ENCODE measurements around the gene FMO4.
"Not testable (repeated sequence)": the region's sequence is repeated elsewhere in the genome, so short reads cannot be mapped to it uniquely, and the experiment has no call there.

The FMO4 gene, protein sequence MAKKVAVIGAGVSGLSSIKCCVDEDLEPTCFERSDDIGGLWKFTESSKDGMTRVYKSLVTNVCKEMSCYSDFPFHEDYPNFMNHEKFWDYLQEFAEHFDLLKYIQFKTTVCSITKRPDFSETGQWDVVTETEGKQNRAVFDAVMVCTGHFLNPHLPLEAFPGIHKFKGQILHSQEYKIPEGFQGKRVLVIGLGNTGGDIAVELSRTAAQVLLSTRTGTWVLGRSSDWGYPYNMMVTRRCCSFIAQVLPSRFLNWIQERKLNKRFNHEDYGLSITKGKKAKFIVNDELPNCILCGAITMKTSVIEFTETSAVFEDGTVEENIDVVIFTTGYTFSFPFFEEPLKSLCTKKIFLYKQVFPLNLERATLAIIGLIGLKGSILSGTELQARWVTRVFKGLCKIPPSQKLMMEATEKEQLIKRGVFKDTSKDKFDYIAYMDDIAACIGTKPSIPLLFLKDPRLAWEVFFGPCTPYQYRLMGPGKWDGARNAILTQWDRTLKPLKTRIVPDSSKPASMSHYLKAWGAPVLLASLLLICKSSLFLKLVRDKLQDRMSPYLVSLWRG

DNA sequence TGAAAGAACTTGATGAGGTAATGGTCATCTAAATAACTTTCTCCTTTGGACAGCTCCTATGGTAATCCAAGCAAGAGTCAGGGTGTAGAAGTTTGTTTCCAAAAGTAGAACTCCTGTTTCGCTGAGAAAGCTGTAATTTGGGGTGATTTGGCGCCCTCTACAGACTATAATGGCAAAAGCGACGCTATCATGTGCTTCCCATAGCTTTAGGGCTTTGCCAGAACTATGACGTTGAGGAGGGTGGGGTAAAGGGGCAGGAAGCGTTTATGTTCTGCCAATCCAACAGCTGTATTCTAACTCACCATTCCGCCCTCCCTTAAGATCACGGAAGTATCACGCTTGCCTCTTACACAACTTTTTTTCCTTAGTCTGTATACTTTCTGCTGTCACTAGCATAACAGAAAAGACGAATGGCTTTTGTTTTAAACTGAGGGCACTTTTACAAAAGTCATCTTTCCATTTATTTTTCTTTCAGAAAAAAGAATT, at the start of gene FMO4:
TSS of gene FMO4 (plus strand) at position 349 of the 486 bp plus-strand sequence. CDS start 5,643 bp downstream, outside the sequence.
- peak; percentile 94 for DNase-seq

DNA sequence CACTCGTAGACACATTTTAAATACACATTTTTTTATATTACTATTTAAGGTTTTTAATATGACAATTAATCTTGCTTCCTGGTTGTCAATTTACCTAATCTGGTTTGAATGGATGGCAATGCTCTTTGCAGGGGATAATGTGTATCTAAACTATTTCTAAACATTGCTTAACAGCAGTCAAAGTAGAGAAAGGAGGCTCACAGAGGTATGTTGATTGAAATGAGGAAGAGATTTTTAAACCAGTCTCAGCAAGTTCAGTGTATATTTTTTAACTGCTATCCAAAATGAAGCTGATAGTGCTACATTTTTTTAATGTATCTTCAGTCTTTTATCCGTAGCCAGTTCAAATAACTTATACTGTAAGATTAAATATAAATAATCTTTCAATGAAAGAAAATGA, 48.3 kb upstream of the FMO4 start:
- no peak for DNase-seq

DNA sequence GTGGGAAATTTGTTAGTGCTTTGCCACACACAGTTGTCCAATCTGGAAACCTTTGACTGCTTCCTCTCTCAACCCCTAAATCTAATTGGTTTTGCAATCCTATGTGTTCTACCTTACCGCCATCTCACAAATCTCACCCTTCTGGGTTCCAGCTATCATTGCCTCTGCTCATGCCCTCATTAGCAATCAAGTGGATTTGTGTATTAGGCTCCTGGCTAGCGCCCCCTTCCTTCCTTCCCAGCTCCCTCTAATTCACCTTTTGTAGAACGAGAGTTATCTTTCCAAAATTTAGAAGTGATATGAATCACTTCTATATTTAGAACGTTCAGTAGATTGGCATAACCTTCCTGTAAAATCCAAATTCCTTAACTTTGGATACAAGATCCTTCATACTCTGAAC, 47.1 kb upstream of the FMO4 start:
- DNase-seq, result no peak

DNA sequence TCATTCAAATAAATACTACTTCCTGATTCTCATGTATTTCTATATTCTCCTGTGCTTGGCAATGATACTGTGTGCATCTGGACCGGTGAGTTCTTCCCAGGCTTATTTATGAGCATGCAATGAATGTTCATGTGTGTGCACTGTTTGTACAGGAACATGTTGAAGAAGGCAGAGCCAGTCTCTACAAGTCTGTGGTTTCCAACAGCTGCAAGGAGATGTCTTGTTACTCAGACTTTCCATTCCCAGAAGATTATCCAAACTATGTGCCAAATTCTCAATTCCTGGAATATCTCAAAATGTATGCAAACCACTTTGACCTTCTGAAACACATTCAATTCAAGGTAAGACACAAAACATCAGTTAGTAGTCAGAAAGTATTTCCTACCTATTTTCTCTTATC, 46.6 kb upstream of the FMO4 start:
- no peak for DNase-seq

DNA sequence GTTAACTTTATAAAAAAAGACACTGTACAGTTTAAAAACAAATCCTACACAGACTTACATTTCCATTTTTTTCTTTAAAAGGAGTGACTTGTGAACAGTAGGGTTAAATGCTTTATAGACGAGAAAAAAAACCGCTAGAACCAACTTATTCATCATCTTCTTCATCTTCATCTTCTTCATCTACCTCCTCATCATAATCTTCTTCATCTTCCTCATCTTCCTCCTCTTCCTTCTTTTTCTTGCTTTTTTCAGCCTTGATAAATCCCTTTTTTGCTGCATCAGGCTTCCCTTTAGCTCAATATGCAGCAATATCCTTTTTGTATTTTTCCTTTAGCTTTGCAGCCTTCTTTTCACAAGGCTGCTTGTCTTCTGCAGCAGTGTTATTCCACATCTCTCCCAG, 43.2 kb upstream of the FMO4 start:
- DNase-seq, result no peak

DNA sequence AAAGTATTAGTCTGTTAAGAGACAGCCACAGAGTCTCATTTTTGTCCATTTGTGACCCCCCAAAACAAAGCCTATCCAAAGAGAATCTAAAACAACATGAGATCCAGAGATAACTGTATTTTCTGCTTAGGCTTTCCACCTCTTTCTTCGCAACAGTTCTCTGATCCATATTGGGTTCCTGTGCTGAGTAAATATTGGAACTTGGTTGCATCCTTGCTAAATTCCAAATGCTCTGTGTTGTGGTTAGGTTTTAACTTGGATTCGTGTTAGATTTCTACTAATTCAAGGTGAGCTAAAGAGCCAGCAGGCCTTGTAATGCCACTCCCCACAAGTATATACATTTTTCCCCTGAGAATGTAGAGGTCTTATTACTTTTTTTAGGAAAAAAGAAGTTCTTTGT, 36.4 kb upstream of the FMO4 start:
- no peak for DNase-seq

DNA sequence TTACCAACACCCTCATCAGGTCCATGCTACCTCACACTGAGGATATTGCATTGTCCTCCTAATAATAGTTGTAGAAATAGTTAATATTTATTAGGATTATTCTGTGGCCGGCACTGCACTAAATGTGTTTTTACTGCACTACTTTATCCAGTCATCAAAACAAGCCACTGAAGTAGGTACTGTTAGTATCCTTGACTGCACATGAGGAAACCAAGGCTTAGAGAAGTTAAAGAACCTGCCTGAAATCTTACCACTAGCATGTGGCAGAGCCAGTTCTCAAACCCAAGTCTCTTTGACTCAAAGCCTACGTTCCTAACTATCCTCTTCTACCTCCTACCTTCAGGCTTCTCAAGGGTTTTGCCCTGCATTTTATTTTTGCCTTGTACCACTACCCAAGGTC, 34.7 kb upstream of the FMO4 start:
- DNase-seq, result no peak

DNA sequence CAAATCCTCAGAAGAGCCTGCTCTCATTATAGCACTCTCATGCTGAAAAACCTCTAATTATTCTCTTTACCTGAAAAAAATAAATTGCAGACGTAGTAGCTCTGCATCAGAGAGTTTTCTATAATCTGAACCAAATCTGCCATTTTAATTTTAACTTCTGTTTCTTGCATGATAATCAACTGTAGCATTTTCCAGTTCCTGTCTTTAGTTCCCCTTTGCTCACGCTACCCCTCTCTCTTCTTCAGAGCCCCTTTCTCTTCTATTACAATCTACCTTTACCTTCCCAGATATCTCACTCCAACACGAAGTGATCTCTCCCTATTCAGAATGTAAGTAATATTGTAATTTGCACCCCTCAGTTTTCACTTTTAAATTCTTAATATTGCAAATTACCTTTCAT, 34.3 kb upstream of the FMO4 start:
- DNase-seq, result no peak

DNA sequence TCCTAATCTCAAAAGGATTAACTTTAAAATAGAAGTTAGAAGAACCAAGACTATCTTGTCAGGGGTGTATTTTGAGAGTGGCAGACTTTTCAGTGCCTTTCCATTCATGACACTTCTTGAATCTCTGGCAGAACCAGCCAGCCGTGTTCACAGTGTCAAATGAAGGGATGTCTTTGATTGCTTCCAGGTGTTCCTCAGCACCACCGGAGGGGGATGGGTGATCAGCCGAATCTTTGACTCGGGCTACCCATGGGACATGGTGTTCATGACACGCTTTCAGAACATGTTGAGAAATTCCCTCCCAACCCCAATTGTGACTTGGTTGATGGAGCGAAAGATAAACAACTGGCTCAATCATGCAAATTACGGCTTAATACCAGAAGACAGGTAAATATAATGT, 33.4 kb upstream of the FMO4 start:
- no peak for DNase-seq

DNA sequence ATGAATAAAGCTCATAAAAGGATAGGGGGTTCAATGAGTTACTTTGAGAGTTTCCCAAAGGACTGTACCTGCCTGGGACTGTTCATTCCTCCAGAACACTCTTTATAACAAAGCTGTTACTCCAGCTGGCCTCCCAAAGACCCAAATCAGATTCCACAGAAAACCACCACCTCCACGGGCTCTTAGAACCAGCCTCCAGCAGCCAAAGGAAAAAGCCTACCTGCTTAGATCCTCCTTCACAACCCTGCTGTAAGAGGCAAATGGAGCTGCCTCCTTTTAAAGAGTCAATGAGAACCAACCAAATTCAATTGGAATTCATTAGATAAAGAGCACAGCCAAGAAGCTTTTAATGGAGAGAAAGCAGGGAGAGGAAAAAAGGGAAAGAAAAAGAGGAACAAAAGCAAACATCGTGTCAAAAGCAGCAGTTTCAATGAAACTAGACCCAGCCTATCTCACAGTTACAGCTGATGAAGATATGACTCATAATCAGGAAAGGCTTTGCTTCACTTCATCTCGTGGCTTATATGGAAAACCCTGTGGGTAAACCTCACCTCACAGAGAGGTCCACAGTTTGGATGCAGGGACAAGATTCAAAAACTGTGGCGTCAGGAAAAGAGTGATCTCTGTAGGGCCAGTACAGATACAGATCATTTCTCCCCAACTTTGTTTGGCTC, 27.8 kb upstream of the FMO4 start:
- DNase-seq, result no peak

DNA sequence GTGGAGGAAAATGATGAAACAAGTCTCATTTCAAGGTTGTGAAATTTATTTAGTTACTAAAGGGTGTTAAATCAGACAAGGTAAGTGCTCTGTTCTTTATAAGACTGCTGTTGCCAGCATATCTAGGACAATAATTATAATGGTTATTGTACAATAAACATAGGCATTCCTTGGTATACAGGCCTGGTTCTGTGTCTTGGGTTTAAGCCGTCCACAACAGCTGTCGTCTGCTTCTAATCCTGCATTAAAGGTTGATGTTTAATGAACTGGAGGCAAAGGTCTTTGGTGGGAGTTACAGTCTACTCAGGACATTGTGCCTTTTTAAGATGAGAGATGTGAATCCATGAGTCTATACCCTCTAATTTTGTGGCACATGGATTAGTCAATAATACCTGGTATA, 23.4 kb upstream of the FMO4 start:
- no peak for DNase-seq

DNA sequence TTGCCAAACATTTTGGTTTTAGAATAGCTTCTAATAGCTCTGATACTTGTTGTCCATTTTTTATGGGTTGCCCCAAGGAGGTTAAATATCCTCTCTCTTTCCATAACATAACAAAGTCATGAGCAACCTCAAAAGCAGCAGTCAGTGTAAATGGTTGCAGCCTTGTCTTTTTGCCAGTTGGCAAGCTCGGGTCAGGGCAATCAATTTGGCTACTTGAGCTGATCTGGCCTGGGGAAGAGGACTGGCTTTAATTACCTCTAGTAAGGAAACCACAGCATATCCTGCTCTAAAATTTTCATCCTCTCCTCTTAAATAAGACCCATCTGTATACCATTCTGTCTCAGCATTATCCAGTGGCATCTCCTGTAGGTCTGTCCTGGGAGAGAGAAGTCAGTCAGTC, 21.2 kb upstream of the FMO4 start:
- DNase-seq, result no peak

DNA sequence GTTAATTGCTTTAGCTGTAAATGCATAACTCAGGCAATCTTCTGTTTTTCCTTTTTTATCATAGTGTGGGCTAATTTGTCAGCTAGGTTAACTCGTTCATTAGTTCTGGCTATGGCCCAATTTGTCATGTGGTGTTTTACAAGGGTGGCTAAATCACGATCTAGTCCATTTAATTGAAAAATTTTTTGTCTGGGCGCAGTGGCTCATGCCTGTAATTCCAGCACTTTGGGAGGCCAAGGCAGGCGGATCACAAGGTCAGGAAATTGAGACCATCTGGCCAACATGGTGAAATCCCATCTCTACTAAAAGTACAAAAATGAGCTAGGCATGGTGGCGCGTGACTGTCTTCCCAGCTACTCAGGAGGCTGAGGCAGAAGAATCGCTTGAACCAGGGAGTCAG, 18.6 kb upstream of the FMO4 start:
- not testable (repeated sequence) for DNase-seq

DNA sequence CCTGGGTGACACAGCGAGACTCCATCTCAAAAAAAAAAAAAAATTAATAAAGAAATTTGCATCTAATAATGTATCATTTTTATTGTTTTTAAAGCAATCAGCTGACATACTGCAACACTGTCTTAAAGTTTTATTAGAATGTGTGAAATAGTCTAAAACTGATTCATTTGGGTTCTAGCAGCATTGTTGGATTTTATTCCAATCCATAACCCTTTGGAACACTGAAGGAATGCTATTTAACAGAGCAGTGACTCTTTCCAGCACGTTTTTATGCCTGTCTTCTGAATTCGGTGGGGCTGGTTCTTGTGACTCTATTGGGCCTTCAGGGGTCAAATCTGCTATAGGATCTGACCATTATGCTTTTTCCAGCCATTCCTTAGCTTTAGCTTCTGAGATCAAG, 18.2 kb upstream of the FMO4 start:
- DNase-seq, result no peak

DNA sequence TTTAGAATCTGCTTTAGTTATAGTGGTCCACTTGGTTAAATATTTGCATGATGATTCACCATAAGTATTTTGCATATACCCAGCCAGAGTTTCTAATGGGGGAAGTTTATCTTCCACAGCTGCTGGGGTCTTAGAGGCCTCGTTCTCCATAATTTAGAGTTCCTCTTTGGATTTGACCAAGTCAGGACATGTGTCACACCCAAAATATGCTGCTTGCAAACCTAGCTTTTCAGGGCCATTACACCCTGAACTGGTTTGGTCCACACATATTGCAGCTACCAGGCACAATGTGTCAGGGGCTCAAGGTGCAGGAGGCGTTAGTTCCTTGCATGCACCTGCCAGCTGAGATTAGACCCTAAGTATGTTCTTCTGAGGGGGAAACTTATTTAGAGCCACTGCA, 17.1 kb upstream of the FMO4 start:
- no peak for DNase-seq

DNA sequence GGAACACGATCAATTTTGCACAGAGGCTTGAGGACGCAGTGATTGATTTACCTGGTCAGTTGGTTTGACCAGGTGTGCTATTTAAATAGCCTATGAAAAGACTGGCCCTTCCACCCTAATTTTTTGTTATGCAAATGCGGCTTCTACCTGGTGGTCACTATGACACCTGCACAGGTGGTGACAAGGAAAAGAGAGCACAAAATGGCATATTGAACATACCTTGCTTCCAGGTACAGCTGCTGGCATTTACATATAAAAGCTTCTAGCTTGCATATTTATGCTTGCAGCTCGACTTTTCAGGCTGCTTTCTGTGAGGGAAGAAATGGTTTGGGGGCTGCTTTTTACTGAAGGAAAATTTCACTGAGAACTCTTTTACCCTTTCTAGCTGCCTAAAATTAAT, 15.3 kb upstream of the FMO4 start:
- no peak for DNase-seq

DNA sequence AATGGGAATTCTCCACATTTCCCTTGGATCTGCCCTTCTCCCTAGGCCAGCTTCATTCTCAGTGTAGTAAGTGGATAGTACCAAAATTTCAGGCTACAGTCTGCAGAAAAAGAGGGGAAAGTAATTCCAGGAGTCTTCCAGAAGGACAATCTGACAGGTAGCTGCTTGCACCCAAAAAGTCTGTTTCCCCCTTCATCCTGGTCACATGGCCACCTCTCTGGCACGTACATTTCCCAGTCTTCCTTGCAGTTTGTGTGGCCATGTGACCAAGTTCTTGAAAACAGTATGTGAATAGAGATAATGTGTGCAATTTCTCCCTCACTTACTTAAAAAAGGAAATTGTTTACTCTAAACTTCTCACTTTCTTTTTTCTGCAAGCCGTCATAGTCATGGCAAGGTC, 14.6 kb upstream of the FMO4 start:
- no peak for DNase-seq

DNA sequence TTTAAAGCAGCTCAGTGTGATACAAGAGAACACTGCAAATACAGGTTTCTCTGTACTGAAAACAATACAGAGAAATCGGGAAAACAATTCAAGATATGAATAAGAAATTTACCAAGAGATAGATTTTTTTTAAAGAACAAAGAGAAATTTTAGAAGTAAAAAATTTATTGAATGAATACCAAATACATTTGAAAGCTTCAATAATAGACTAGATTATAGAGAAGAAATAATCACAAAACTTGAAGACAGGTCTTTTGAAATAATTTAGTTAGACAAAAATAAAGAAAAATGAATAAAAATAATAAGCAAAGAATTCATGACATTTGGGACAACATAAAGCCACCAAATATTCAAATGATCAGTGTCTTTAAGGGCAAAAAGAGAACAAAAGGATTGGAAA, 13.6 kb upstream of the FMO4 start:
- no peak for DNase-seq

DNA sequence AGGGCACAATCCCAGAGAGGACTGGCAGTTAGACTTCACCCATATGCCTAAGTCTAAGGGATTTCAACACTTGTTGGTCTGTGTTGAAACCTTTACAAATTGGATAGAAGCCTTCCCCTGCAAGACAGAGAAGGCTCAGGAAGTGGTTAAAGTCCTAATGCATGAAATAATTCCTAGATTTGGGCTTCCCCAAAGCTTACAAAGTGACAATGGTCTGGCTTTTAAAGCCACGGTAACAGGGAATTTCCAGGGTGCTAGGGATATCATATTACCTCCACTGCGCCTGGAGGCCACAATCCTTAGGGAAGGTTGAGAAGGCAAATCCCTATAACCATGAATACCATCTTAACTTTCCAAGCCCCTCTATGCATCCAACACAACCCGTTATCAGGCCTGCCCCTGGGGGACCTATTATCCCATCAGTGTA, 3.3 kb upstream of the FMO4 start:
- DNase-seq, result no peak

DNA sequence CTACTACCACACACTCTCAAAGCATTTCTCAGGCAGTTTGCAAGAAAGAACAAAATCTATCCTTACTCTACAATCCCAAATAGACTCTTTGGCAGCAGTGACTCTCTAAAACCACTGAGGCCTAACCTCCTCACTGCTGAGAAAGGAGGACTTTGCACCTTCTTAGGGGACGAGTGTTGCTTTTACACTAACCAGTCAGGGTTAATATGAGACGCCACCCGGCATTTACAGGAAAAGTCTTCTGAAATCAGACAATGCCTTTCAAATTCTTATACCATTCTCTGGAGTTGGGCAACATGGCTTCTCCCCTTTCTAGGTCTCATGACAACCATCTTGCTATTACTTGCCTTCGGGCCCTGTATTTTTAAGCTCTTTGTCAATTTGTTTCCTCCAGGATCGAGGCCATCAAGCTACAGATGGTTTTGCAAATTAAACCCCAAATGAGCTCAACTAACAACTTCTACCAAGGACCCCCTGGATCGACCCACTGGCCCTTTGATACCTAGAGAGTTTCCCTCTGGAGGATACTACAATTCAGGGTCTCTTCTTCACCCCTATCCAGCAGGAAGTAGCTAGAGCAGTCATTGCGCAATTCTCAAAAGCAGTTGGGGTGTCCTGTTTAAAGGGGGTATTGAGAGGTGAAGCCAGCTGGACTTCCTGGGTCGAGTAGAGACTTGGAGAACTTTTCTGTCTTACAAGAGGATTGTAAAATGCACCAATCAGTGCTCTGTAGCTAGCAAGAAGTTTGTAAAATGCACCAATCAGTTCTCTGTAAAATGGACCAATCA, 2.0 kb upstream of the FMO4 start:
- DNase-seq, result no peak

DNA sequence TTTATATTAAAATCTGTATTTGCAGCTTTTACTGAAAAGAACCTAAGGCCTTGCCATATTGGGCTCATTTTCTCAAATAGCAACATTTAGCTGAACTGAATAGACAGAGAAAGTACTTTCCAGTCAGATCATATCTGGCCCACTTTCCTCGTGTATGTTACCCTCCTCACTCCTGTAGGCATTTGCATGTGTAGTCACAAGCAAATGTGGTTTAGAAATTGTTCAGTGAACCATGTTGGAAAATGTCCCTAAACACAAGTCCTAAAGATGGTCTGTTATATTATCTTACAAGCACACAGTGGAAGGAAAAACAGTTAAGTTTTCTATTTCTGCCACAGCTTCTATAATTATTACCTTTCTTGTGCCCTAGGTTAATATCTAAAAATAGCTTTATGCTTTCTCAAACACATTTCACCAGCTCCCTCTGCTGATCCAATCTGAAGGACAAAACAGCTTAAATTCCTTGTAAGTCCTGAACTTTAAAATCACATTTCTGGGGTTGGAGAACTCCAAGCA, 606 bp upstream of the FMO4 start:
- DNase-seq, result no peak

DNA sequence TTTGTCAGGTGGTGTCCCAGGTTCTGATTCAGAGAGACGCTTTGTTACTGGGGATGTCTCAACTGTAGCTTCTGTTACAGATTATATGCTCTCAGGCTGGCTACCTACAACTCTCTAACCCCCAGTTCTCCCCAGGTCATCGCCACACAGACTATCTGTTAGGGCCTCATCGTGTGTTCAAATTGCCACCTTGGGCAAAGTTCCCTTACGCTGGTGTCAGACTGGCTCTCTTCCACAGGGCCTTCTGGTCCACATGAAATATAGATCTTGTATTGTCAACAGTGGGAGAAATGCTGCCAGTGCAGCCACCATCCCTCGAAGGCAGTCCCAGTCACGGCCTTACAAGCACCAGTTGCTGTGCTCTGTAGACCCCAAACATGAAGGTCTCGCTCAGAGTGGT, 15.3 kb downstream of the FMO4 start:
- DNase-seq, result no peak

DNA sequence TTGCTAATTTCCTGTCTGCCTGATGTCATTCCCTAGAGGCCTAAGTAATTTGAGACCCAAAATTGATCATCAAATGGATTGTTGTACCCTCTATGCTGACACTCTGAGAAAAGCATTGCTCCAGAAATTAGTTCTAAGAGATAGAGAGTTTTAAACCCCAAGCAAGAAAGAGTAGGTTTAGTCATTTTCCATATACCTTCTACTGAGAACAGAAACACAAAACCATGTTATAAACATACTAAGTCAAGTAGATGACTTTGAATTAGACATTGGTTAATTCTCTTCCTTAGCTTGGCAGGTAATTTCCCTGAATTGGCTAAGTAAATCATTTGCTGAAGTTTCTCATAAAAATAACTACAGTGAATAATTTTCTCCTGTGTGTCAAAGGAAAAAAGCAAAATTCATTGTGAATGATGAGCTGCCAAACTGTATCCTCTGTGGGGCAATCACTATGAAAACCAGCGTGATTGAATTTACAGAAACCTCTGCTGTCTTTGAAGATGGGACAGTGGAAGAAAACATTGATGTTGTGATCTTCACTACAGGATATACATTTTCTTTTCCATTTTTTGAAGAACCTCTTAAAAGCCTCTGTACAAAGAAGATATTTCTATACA, 20.1 kb downstream of the FMO4 start:
- no peak for DNase-seq

Measured in activated CD4-positive, alpha-beta T cell treated with anti-CD3 and anti-CD28 coated beads, Interleukin-2, amount 50 U/mL, for 16 hours (primary cell).